HG03457 (cell line): ENCODE data around the gene MAU2.
"Not testable (repeated sequence)": the region's sequence is repeated elsewhere in the genome, so short reads cannot be mapped to it uniquely, and the experiment has no call there.

Experiments used
- ATAC-seq: cut with Tn5 transposase; IDR thresholded peaks from one replicate; pipeline ENCODE4 v1.9.1; 2021; ENCODE audit warnings: moderate number of reproducible peaks; ENCODE audit not compliant: unreplicated experiment

The MAU2 gene

DNA sequence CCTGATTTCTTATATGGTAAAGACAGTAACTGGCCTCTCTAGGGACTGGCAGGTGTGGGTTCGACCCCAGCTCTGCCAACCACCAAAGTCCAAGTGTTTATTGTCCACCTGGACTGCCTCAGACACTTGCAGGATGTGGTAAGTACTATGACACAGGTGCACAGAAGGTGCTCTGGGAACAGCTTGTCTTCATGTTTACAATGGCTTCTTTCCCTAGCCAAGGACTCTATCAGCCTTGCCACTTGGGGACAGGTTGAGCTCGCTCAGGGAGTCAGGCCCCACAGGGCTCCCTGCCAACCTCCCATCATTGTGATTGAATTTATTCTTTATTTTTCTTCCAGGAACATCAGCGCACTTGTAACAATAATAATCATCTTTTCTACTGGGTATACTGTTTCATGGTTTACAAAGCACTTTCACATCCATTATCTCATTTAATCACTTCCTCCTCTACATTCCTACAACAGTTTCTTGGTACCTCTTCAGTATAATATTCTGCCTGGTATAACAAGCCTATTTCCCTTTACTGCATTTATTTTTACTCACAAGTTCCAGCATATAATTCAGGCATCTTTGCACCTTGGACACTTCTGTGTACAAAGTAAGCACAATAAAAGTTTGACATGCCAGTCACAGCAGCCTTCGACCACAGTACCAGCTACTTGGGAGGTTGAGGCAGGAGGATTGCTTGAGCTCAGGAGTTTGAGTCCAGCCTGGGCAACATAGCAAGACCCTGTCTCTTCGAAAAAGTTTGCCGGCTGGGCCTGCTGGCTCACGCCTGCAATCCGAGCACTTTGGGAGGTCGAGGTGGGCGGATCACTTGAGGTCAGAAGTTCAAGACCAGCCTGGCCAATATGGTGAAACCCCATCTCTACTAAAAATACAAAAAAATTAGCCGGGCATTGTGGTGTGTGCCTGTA, 60.6 kb downstream of the MAU2 start:
- no peak for ATAC-seq

- no peak for ATAC-seq
Observed at GRCh38 chr19:19382118-19382517, 61.5 kb downstream of the MAU2 start.

GRCh38 chr19:19384486-19384885, 63.9 kb downstream of the MAU2 start:
- no peak for ATAC-seq

DNA sequence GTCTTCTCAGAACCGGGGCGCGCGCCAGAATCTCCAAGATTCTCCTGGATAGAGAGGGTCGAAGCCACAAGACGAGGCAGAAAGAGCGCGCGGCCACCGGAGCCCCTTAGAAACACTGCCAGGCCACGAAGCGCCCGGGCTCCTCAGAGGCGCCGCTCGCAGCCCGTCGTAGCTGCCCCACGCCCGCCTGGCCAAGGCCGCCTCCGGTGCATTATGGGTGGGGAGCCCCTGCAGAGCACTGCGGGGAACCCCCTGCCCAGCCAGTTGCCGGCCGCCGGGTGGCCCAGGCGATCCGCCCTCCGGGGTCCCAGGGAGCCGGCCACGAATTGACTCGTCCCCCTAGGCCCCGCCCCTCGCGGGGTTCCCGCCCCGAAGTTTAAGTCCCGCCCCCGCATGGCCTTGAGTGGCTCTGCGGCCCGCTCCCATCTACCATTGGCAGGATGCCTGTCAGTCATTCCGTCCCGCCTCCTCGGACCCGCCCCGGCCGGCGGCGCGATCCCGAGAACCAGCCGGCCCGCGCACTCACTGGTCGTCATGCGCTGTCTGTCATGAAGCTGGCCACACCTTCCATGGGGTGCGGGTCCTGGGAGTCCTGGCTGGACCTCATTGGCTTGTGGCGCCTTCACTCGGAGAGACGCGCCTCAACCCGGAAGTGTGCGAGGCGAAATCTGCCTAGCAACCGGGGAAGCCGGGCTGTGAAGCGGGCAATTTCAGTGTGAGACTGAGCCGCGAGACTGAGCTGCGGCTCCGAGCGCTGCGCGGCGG, 64.7 kb downstream of the MAU2 start:
- peak; percentile 90 for ATAC-seq

GRCh38 chr19:19385896-19386869, 65.6 kb downstream of the MAU2 start:
- ATAC-seq: peak; percentile 18

DNA sequence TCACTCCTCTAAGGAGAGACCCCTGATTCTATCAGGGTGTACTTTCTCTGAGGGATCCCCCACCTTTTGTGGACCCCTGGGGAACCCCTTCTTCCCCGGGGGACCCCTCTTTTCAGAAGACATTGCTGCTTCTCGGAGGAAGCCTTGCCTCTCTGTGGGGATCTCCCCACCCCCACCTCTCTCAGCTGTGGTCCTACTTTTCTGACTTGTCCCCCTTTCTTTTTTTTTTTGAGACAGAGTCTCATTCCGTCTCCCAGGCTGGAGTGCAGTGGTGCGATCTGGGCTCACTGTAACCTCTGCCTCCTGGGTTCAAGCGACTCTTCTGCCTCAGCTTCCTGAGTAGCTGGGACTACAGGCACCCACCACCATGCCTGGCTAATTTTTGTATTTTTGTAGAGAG, 66.5 kb downstream of the MAU2 start:
- no peak for ATAC-seq

DNA sequence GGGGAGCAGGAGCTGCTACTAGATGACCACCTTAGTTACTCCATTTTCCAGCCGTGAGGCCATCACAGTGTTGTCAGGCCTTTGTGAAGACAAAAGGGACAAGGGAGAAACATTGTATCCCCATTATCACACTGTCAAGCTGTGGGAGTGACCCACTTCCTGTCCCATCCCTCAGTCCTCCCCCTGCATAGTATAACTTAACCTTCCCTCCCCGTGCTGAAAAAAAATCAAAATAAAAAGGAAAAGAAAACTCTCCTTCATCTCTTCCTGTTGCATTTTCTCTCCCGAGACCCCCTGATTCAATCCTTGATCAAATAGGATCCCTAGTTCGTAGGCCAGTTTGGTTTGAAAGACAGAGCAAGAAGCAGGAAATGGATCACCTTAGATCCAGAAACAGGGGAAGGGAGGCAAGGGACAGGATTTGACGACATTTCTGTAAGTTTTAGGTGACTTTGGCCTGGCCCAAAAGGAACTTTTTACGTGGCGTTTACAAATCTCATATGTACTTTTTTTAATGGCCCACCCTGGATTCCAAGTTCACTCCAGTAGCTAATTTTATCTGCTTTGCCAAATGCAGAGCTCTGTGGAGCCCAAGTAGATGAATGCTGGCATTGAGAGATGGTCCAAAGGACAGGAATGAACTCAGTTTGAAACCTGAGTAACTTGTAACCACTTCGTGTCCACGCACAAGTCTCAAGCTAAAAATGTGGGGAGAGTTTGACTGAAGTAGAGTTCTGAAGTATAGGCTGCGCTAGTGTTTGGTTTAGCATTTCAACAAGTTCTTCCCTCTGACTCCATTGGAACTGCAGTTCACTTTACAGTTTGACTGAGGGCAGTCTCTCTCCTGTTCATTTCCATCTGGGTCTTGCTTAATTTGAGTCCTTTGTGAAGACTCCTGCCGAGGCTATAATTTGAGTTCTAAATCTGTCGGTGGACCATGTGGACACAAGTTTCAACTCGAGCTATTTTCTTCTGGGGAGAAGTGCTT, 68.2 kb downstream of the MAU2 start:
- ATAC-seq: no peak

- not testable (repeated sequence) for ATAC-seq
Observed at GRCh38 chr19:19389683-19390082, 69.1 kb downstream of the MAU2 start.

DNA sequence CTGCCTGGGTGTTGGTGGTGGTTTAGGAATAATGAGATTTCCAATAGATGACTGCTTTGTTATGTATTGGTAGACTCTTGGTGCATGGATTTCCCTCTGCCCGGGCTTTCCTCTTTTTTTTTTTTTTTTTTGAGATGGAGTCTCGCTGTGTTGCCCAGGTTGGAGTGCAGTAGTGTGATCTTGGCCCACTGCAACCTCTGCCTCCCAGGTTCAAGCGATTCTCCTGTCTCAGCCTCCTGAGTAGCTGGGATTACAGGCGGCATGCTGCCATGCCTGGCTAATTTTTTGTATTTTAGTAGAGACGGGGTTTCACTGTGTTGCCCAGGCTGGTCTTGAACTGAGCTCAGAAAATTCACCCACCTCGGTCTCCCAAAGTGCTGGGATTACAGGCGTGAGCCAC, 73.7 kb downstream of the MAU2 start:
- not testable (repeated sequence) for ATAC-seq

DNA sequence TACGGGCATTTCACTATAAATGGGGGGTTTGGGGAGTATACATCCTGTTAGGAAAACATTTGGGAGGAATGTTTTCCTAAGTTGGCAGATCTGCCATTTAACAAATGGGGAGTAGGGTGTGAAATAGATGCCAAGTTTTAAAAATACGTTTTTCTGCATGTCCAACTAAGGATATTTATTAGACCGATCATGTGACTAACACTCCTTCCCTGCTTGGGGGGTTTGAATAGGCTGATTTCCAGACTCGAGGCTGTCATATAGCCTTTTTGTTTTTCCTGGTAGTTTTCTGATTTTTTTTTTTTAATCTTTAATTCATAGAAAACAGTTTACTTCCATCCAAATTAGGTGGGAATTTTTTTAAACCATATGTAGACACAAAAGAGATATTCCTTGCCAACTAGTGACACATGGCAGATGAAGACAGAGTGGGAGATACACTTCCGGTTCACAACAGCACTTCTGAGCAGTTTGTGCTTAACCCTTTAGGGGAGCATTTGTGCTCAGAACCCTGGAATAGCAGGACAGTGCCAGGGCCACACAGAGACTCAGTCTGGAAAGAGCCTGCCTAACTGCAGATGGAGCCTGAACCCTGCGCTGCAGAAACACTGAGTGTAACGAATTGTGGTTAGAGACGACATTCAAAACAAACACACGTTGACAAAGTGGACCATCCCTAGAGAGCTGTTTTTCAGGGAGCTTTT, 79.3 kb downstream of the MAU2 start:
- ATAC-seq: no peak

GRCh38 chr19:19402656-19403372, 82.2 kb downstream of the MAU2 start:
- ATAC-seq: no peak

DNA sequence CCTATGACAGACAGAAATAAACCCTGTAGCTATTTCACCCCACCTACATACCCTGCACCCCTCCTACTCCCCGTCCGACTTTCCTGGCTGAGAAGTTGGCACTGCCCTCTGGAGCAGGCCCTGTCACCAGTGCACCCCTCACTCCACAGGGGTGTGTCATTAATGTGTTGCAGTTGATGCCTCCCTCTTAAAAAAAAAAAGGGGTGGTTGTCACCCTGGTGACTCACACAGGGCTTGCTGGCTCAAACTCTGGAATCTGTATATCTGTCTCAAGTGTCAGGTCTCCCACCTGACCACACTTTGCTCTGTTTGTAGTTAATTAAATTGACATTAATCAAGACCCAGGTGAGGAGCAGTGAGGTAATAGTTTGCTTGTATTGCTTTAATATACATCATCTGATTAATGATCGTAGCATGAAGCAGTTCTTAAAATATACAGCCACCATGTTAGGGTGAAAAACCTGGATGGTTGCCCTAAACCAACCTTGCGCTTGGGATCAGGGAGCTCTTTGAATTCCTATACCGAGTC, 82.8 kb downstream of the MAU2 start:
- no peak for ATAC-seq

DNA sequence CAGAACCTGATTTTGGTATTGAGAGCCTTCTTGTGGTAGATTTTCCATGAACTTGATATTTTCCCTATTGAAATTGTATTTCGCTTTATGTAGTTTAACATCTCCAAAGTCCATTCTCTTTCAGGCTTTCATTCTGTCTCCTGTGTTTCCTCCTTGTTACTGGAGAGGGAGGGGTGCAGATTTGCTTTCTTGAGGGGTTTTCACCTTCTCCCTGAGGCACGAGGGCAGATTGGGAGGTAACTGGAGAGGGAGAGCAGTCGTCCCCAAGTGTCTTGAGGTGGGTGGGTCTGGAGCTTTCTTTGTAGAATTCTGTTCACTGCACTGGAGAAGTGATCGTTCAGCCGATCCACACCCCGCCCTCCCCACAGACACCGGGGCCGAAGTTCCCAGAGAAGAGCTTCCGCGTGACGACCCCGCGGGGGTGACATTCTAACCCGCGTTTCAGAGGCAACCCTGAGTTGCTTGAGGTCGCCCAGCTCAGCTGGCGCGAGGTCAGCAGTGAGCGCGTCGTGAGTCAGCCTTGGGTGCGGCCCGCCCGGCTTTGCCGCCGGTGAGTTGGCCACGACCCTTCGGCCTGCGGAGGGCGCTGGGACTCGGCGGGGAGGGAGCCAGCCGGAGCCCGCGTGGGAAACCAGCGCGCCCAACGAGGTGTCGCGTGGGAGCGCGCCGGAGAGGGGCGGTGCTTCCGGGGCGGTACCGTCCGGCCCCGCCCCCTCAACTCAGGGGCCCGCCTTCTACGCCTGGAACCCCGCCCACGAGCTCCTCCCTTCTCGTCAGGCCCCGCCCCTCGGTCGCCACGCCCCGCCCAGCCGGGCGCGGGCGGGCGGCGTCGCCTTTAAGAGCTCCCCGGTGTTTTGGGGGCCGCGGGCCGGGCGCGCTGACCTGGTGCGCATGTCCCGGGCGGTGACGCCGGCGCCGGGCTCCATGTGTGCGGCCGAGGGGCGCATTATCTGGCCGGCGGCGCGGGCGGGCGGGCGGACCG, 84.5 kb downstream of the MAU2 start, which contains the start of gene GATAD2A:
GATAD2A (plus strand) TSS at position 797 of the 982 bp plus-strand sequence. CDS start 59,671 bp downstream, outside the sequence.
- peak; percentile 59 for ATAC-seq

DNA sequence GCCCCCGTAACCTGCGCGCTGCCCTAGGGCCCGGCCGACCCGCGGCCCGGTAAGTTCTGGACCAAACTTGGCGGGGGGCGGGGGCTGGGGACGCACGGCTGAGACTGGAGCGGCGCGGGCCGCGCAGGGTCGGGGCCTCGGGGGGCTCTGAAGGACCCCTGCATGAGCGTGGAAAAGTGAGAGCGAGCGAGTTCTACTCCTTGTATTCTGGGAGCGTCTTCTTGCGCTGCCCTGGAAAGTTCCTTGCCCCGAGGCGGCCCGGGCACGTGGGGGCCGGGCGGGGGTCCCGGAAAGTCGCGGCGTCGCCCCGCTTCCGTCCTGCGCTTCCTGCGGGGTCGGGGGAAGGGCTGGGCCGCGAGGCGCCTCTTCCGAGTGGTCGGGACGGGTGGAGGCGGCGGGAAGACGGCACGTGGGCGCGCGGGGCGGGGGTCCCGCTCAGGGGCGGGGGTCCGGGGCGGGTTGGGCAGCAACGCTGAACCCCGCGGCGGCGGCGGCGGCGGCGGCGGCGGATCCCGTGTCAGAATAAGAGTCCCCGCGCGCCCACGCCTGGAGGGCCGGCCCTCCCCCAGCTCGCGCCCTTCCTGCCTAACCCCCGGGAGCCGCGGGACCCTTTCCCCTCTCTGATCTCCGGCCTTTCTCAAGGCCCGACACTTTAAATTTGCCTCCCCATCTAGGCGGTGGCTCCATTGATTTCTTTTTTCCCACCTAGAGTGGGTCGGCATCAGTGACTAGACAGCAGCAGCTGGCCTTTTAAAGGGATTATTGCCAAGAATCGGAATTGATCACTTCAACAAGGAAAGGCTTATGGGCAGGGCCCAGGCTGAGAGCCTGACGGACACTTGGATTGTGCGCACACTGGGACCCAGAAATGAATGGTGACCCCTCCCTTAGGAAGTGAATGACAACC, 85.6 kb downstream of the MAU2 start:
- no peak for ATAC-seq

GRCh38 chr19:19406878-19407632, 86.4 kb downstream of the MAU2 start:
- no peak for ATAC-seq
